Erythroblast (primary cell): ENCODE measurements around the gene FAM118A.
"Not testable (repeated sequence)": the region's sequence is repeated elsewhere in the genome, so short reads cannot be mapped to it uniquely, and the experiment has no call there.

ENCODE experiments used
- DNase-seq, 2 experiments: peaks; one replicate each; lab custom pipeline; 2025; lab: John Stamatoyannopoulos, UW
- GATA1 ChIP-seq: IDR thresholded peaks from 2 replicates; pipeline ENCODE4 v1.6.1; 2011; ENCODE audit warnings: low read depth, mild to moderate bottlenecking, control low read depth, low read length, moderate library complexity
- POLR2A ChIP-seq: IDR thresholded peaks from 2 replicates; pipeline ENCODE4 v1.6.1; 2011; ENCODE audit warnings: mild to moderate bottlenecking, low read length

The FAM118A gene

GRCh38 chr22:45309422-45310227 lies at the start of gene FAM118A:
FAM118A (plus strand) TSS chr22:45309934; CDS start chr22:45322380, 12,446 bp downstream.
- TF ChIP-seq GATA1 (no peak), POLR2A (peak; percentile 81)
- peak; percentile 94 to 98 for DNase-seq

- not testable (repeated sequence) for DNase-seq
Observed at GRCh38 chr22:45260395-45260759, 49.4 kb upstream of the FAM118A start.

GRCh38 chr22:45261407-45262088 lies 48.2 kb upstream of the FAM118A start:
- TF ChIP-seq POLR2A (no peak), GATA1 (no peak)

GRCh38 chr22:45262195-45262930 lies 47.4 kb upstream of the FAM118A start:
- no peak for DNase-seq
- TF ChIP-seq POLR2A (no peak), GATA1 (no peak)

More at GRCh38 chr22:45261407-45262088, 48.2 kb upstream of the FAM118A start:
- no peak for DNase-seq

GRCh38 chr22:45262931-45263462 lies 46.7 kb upstream of the FAM118A start:
- no peak for TF ChIP-seq POLR2A
- TF ChIP-seq GATA1 = no peak
- no peak for DNase-seq

GRCh38 chr22:45263463-45264269 lies 46.1 kb upstream of the FAM118A start:
- peak; percentile 47 to 54 for DNase-seq
- TF ChIP-seq GATA1 = no peak
- TF ChIP-seq POLR2A = no peak

- no peak for TF ChIP-seq GATA1
- TF ChIP-seq POLR2A = no peak
- no peak for DNase-seq
Observed at GRCh38 chr22:45265535-45265934, 44.2 kb upstream of the FAM118A start.

- TF ChIP-seq GATA1 (no peak), POLR2A (no peak)
- DNase-seq = no peak
Observed at GRCh38 chr22:45268167-45268957, 41.4 kb upstream of the FAM118A start.

GRCh38 chr22:45268958-45269844 lies 40.5 kb upstream of the FAM118A start:
- TF ChIP-seq GATA1 (no peak), POLR2A (no peak)
- peak; percentile 84 to 93 for DNase-seq

GRCh38 chr22:45270095-45271020 lies 39.4 kb upstream of the FAM118A start:
- no peak for TF ChIP-seq GATA1
- DNase-seq = no peak

- no peak for DNase-seq
- TF ChIP-seq GATA1 (no peak), POLR2A (no peak)
Observed at GRCh38 chr22:45271667-45272201, 38.0 kb upstream of the FAM118A start.
